ENCODE data around the gene EAF1.
"Not testable (repeated sequence)": the region's sequence is repeated elsewhere in the genome, so short reads cannot be mapped to it uniquely, and the experiment has no call there.

EAF1 gene

DNA sequence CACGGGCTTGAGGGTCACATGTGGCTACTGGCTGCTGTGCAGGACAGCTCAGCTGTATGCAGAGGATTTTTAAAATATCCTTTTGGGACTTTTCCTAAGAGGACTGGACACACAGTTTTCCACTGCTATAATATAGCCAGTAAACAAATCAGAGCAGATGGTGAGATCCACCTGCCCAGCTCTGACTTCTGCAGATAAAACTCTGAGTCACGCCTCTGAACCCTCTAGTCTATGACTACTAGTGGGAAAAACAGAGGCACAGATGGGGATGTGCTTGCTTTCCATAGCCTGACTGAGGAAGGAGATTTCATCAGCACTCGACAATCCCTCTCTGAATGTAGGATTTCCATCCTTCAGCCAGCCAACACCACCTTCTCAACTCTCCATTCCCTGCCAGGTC is 49.0 kb downstream of the EAF1 start:
- TF ChIP-seq, protein P1, sequence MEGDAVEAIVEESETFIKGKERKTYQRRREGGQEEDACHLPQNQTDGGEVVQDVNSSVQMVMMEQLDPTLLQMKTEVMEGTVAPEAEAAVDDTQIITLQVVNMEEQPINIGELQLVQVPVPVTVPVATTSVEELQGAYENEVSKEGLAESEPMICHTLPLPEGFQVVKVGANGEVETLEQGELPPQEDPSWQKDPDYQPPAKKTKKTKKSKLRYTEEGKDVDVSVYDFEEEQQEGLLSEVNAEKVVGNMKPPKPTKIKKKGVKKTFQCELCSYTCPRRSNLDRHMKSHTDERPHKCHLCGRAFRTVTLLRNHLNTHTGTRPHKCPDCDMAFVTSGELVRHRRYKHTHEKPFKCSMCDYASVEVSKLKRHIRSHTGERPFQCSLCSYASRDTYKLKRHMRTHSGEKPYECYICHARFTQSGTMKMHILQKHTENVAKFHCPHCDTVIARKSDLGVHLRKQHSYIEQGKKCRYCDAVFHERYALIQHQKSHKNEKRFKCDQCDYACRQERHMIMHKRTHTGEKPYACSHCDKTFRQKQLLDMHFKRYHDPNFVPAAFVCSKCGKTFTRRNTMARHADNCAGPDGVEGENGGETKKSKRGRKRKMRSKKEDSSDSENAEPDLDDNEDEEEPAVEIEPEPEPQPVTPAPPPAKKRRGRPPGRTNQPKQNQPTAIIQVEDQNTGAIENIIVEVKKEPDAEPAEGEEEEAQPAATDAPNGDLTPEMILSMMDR (IDR thresholded peaks at IDR 0.05; ENCODE audit: low read depth, low read length) = no peak
- no peak overlapping the region for H3K4me3 ChIP-seq (ENCODE audit: low read depth, low read length)

DNA sequence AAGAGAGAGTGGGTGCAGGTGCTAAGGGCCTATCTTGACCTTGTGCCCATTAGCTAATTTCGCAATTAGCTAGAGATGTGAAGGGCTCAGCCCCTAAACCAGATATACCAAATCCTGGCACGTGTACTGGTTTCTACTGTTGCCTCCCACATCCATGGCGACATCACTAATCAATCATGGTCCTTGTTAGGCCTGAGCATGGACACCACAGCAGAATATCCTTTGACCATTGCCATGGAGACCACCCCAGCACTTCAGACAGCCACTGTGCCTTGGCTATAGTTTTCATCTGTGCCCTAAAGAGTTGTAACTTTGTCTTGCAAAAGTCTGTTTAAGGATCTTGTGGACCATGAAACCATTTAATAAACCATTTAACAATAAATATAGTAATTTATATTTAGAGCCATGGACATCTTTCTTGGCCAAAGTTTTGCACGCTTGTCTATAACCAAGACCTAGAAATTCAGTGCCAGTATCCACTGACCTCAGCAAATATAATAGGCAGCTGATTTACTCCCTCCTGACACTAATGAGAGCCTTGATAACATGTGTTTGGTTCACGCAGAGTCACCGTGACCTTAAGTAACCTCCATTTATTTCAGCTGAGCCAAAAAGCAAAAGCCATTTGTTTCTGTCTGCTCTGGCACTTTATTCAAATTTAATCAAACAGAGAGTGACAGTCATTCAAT is 50.7 kb downstream of the EAF1 start:
- TF ChIP-seq, protein P1 (IDR thresholded peaks at IDR 0.05; ENCODE audit: low read depth, low read length) = no peak
- H3K4me3 ChIP-seq (ENCODE audit: low read depth, low read length) = no peak overlapping the region

DNA sequence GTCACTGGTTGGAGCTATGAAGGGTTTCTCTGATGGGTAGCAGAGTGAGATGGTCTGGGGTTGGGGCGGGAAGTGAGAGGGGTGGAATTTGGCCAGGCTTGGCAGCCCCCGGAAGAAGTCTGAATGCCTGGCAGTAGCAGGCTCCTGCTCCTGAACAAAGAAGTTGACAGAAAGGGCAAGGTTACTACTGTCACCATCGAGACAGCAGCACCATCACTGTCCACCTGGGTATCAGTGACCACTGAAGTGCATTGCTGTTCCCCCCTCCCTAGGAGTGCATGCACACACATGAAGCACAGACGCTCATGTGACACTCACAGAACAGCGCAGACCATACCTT is 51.2 kb downstream of the EAF1 start:
- TF ChIP-seq, protein P1 (IDR thresholded peaks at IDR 0.05; ENCODE audit: low read depth, low read length) = no peak
- H3K4me3 ChIP-seq (ENCODE audit: low read depth, low read length) = no peak overlapping the region

DNA sequence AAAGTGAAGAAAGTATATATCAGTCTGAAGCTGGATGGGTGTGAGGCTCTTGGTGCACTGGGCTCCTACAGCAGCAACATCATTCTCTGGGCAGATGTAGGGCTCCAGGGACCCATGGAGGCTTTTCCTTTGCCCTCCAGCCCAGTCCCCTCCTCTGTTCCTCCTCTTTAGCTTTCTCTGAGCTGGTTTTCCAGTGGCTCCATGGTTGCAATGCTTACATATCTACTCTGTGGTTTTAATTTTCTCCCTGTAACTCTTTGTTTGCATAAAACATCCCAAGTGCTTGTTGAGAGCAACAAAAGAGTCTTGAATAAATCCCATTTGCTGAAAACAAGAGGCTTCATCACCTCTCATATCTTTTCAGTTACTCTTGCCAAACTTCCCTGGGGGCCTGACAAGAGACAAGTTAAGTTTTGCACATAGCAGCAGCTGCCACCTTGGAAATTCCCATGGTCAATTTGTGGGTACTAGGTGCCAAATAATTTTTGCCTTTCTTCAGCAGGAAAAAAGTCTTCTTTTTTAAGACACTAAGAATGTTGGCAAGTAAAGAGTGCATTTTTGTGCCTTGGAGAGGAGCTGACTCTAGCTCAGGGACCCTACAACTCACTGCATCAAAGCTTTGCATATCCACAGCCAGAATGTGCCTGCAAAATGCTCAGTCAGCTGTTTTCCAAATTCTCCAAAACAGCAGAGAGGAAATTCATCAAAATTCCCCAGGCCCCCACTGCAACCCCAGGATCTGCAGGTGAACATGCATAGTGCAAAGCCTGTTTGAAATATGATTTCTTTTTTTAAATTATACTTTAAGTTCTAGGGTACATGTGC is 52.2 kb downstream of the EAF1 start:
- TF ChIP-seq, protein P1 (IDR thresholded peaks at IDR 0.05; ENCODE audit: low read depth, low read length) = no peak
- no peak overlapping the region for H3K4me3 ChIP-seq (ENCODE audit: low read depth, low read length)

DNA sequence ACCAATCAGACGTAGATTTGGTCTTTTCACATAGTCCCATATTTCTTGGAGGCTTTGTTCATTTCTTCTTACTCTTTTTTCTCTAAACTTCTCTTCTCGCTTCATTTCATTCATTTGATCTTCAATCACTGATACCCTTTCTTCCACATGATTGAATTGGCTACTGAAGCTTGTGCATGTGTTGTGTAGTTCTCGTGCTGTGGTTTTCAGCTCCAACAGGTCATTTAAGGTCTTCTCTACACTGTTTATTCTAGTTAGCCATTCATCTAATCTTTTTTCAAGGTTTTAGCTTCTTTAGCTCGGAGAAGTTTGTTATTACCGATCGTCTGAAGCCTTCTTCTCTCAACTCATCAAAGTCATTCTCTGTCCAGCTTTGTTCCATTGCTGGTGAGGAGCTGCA is 57.2 kb downstream of the EAF1 start:
- H3K4me3 ChIP-seq (ENCODE audit: low read depth, low read length) = not testable (repeated sequence)

DNA sequence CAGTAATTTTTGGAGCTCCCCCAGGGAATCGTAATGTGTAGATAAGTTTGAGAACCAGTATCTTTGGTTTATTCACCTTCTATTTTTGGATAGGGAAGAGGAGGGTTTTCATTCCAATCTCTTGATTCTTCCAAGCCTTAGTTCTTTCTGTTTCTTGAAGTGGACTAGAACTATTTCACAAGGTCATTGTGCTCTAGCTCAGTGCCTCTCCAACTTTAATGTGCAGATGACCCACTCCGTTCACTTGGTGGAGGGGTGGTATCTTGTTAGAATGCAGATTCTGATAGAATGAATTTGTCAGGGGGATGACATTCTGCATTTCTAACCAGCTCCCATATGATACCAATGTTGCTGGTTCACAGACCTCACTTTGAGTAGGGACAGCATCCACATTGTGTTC is 58.6 kb downstream of the EAF1 start:
- TF ChIP-seq, protein P1 (IDR thresholded peaks at IDR 0.05; ENCODE audit: low read depth, low read length) = no peak
- H3K4me3 ChIP-seq (ENCODE audit: low read depth, low read length) = no peak overlapping the region

DNA sequence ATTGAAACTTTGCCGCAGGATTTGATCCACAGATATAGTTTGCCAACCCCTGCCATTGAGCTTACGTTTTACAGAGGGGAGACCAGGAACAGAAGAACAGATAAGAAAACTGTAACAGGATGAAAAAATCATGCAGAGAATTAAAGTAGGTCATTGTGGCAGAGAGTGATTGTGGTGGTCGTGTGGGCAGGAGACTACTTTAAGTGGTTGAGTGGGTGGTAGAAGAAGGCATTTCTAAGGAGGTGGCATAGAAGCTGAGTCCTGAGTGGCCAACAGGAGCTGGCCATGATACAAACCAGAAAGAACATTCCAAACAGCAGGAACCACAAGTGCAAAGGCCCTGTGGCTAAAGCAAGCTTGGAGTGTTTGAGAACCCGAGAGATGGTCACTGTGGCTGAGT is 59.6 kb downstream of the EAF1 start:
- TF ChIP-seq, protein P1 (IDR thresholded peaks at IDR 0.05; ENCODE audit: low read depth, low read length) = no peak
- no peak overlapping the region for H3K4me3 ChIP-seq (ENCODE audit: low read depth, low read length)

Data from WI38 (cell line).